ENCODE measurements around the gene CCDC201.
"Not testable (repeated sequence)": the region's sequence is repeated elsewhere in the genome, so short reads cannot be mapped to it uniquely, and the experiment has no call there.

CCDC201 gene

GRCh38 chr7:45813771-45814170 lies 59.1 kb downstream of the CCDC201 start:
- DNase-seq = not testable (repeated sequence)

- no peak for DNase-seq
Measured at GRCh38 chr7:45812946-45813345, 59.9 kb downstream of the CCDC201 start.

- not testable (repeated sequence) for DNase-seq
Measured at GRCh38 chr7:45811652-45812234, 61.1 kb downstream of the CCDC201 start.

- DNase-seq = not testable (repeated sequence)
Measured at GRCh38 chr7:45810451-45811005, 62.4 kb downstream of the CCDC201 start.
